Adrenal gland (tissue), 5 donors: ENCODE measurements around the gene CCL19.

Experiments
- POLR2A ChIP-seq, 2 donors: fragments of 450-650 bp; IDR thresholded peaks; one replicate each; pipeline ENCODE4 v1.6.1; 2017; ENCODE audit warnings: antibody characterized with exemption in 2 of 2, mild to moderate bottlenecking in 2 of 2, moderate library complexity in 1 of 2
- TF ChIP-seq, protein P1 (sequence below), 6 experiments: fragments of 450-650 bp in 4 of 6; fragments of 200-600 bp in 2 of 6; sonication (generic) in 1 of 6; IDR thresholded peaks; 1 replicate in 5 of 6; 2 replicates in 1 of 6; pipeline versions ENCODE4 v1.5.1 to v1.8.0; 2016 to 2021; ENCODE audit warnings: antibody characterized with exemption in 6 of 6, mild to moderate bottlenecking in 2 of 6, moderate library complexity in 1 of 6
- donor health status: DM: no; HTN: no; CAD: no.

DNA sequence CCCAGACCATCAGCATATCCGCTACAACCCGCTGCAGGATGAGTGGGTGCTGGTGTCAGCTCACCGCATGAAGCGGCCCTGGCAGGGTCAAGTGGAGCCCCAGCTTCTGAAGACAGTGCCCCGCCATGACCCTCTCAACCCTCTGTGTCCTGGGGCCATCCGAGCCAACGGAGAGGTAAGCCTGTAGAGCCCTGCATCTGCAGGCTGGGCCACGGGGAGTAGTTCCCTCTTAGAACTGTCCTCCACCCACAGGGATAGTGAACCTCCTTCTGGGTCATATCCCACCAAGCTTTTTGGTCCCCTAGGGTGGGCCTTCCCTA, 44.0 kb downstream of the CCL19 start:
- TF ChIP-seq POLR2A (IDR thresholded peaks at IDR 0.05), result no peak
- TF ChIP-seq, protein P1, sequence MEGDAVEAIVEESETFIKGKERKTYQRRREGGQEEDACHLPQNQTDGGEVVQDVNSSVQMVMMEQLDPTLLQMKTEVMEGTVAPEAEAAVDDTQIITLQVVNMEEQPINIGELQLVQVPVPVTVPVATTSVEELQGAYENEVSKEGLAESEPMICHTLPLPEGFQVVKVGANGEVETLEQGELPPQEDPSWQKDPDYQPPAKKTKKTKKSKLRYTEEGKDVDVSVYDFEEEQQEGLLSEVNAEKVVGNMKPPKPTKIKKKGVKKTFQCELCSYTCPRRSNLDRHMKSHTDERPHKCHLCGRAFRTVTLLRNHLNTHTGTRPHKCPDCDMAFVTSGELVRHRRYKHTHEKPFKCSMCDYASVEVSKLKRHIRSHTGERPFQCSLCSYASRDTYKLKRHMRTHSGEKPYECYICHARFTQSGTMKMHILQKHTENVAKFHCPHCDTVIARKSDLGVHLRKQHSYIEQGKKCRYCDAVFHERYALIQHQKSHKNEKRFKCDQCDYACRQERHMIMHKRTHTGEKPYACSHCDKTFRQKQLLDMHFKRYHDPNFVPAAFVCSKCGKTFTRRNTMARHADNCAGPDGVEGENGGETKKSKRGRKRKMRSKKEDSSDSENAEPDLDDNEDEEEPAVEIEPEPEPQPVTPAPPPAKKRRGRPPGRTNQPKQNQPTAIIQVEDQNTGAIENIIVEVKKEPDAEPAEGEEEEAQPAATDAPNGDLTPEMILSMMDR (IDR thresholded peaks at IDR 0.05), result no peak
